NCI-H748 (cell line): ENCODE results near the gene DDI2.

ENCODE experiments used
- DNase-seq: peaks from one replicate; lab custom pipeline; 2025; ENCODE audit not compliant: unreplicated experiment; lab: John Stamatoyannopoulos, UW

DDI2 gene

GRCh38 chr1:15605398-15606383 is 11.6 kb upstream of the DDI2 start:
- peak; percentile 5 for DNase-seq

DNA sequence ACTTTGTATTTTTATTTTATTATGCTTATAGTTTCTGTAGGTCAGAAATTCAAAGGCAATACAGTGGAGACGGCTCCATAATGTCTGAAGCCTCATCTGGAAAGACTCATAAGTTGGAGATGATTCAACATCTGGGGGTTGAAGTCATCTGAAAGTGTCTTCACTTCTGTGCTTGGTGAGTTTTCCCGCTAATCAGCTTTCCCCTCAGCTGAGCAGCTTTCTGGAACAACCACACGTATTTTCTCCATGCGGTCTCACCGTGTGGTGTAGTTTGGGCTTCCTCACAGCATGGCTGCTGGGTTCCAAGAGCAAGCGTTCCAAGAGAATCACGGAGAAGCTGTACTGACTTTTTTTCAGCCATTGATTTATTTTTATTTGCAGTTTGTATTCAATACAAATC is 7.6 kb upstream of the DDI2 start:
- DNase-seq: no peak

DNA sequence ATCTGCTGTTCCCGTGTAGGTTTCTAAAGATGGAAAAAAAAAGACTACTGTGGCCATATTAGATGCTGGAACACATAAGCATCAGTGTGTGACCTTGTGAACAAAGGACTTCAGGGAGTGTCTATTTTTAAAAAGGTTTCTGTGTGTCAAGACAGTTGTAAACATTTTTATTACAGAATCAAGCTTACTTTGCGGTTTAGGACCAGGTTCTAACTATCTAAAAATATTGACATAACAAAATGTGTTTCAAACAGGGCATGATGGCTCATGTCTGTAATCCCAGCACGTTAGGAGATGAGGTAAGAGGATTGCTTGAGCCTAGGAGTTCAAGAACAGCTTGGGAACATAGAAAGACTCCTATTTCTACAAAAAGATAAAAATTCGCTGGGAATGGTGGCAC is 7.1 kb upstream of the DDI2 start:
- peak; percentile 56 for DNase-seq

GRCh38 chr1:15616373-15617172 is 685 bp upstream of the DDI2 start:
- DNase-seq: no peak

GRCh38 chr1:15618077-15618654 is 908 bp downstream of the DDI2 start:
- DNase-seq: peak; percentile 78

GRCh38 chr1:15618655-15619525 is 1.6 kb downstream of the DDI2 start:
- DNase-seq: no peak

GRCh38 chr1:15620155-15620545 is 2.9 kb downstream of the DDI2 start:
- DNase-seq: peak; percentile 26

DNA sequence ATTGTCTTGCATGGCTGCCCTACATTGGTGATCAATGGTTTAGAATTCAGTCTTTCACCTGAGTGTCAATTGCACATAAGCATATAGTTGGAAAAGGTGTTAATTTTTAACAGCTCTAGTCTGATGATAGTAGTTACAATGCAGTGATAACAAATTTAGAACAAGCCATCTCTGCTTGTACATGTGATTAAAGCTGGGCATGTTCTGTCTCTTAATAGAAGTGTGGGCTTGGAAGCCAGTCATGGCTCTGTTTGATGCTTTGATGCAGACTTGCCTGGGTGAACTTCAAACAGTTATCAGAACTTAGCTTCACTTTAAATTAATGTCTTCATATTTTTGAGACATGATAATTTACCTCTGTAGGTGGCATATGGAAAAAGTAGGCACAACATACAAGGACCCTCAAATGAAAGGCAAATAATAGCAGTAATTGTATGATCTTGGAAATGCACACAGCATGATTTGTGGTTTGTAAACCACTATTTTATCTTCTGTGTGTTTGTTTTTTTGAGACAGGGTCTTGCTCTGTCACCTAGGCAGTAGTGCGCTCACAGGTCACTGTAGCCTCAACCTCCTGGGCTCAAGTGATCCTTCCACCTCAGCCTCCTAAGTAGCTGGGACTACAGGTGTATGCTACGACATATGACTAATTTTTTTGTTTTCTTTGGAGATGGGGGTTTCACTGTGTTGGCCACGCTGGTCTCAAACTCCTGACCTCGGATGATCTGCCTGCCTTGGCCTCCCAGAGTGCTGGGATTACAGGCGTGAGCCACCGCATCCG is 3.8 kb downstream of the DDI2 start:
- DNase-seq: no peak

DNA sequence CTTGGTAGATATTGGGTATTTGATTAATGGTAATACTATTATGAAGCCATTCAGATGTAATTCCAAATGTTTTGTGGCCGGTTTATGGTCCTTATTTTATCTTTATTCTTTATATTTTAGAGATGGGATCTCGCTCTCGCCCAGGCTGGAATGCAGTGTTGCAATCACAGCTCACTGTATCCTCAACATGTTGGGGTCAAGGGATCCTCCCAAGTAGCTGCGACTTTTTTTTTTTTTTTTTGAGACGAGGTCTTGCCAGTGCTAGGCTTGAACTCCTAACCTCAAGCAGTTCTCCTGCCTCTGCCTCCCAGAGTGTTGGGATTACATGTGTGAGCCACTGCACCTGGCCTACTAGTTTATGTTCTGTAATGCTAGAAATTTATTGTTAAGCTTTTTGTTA is 4.7 kb downstream of the DDI2 start:
- DNase-seq: no peak

DNA sequence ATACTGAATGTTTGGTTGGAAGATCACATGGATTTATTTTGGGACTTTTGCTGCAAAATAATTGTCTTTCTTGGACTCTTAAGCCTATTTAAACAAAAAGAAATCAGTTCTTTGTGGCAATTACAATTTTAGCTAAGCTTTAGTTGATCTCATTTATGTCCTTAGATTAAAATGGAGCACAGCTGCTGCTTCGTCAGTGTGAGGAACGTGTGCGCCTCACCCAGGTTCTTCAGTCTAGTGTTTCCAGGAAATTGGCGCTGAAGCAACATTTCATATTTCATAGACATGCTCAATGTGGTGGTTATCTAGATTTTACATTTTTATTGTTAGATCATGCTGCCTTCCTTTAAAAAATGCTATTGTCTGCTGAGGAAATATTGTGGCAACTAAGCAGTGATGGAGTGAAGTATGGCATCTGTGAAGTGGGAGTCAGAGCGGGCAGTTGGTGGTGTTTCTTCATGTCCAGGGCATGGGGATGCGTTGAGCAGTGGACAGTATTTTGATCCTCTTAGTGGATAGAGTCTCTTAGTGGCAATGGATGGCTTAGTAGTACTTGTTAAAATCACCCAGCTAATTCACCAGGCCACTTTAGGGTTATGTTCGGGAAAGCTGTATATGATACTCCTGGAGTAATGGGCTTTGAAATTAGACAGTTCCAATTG is 5.6 kb downstream of the DDI2 start:
- no peak for DNase-seq

- DNase-seq: no peak
These were observed 6.2 kb downstream of the DDI2 start for GRCh38 chr1:15623435-15623834.

- DNase-seq: no peak
These were observed 7.0 kb downstream of the DDI2 start for GRCh38 chr1:15624133-15624714.

- DNase-seq: no peak
These were observed 8.0 kb downstream of the DDI2 start for GRCh38 chr1:15625056-15625917.

DNA sequence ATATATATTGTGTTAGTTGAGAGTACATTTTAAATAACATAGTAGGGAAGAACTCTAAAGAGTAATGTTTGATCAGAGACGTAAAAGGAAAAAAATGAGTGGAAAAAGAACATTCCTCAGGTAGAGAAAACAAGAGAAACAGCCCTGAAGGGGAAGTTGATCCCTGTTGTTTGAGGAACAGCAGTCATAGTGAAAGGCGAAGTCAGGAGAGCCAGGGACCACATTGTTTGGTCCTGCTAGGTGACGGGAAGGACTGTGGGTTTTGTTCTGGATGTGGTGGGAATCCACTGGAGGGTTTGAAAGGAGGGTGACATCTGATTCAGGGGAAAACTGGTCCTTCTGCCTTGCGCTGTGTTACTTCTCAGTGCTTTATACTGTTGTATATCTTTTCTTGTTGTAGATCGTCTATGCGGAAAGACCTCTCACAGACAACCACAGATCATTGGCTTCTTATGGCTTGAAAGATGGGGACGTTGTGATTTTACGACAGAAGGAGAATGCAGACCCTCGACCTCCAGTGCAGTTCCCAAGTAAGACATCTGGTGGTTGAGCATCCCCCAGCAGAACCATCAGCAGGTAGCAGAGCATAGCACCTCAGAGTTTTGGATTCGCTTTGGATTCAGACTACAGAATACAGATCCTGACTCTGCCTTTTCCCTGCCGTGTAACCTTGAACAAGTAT is 9.2 kb downstream of the DDI2 start:
- no peak for DNase-seq

GRCh38 chr1:15627343-15627988 is 10.2 kb downstream of the DDI2 start:
- no peak for DNase-seq

DNA sequence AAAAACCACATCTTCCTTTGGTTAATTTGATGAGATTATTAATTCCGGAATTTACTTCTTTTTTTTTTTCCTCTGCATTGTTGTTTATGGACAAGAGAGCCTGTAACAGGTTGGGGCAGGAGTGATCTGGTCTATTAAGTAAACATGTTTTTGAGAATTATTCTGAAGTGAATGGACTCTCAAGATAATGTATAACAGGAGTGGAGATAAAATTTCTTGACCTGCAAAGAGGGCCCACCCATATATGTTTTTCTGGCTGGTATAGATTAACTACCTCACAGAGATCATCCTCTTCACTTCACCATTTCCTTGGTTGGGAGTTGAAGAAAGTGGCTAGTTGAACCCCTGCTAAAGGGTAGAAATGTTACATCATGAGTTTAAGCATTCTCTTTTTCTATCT is 10.7 kb downstream of the DDI2 start:
- DNase-seq: no peak
